ENCODE results near the gene USF2. TPM values are rescaled to one million over a fixed set of nuclear protein-coding genes. Genes with fewer than 3 reads are reported as not detected.

USF2 gene
- total RNA-seq, 1 donor: 50.1 TPM

GRCh38 chr19:35253316-35254286 lies 15.2 kb upstream of the USF2 start:
- no peak overlapping the region for H3K4me3 ChIP-seq (ENCODE audit: low read depth, low read length)
- no peak for TF ChIP-seq CTCF (IDR thresholded peaks at IDR 0.05; ENCODE audit: insufficient read depth, low read depth, low read length)
- no peak for DNase-seq (ENCODE audit: low read depth)

- no peak for DNase-seq (ENCODE audit: low read depth)
- TF ChIP-seq CTCF (IDR thresholded peaks at IDR 0.05; ENCODE audit: insufficient read depth, low read depth, low read length): no peak
- H3K4me3 ChIP-seq (ENCODE audit: low read depth, low read length): no peak overlapping the region
Measured at GRCh38 chr19:35254341-35255297, 14.1 kb upstream of the USF2 start.

GRCh38 chr19:35256566-35256965 lies 12.2 kb upstream of the USF2 start:
- DNase-seq (ENCODE audit: low read depth): no peak

DNA sequence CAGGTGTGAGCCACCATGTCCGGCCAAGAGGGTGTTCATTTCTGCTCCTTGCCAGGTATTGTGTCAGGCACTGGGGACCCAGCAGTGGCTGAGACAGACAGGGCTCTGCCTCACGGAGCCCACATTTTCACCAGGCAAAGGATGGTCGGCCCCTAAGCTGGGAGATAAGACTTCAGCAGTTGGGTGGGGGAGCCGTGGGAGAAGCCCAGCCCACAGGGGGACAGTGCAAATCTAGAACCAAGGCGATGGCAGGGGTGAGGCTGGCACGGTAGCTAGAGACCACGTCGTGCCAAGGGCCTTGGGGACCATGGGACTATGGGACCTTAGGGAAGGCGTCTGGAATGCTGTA lies 11.7 kb upstream of the USF2 start:
- TF ChIP-seq CTCF (IDR thresholded peaks at IDR 0.05; ENCODE audit: insufficient read depth, low read depth, low read length): no peak
- no peak overlapping the region for H3K4me3 ChIP-seq (ENCODE audit: low read depth, low read length)
- no peak for DNase-seq (ENCODE audit: low read depth)

More at GRCh38 chr19:35256566-35256965, 12.2 kb upstream of the USF2 start:
- no peak for TF ChIP-seq CTCF (IDR thresholded peaks at IDR 0.05; ENCODE audit: insufficient read depth, low read depth, low read length)
- no peak overlapping the region for H3K4me3 ChIP-seq (ENCODE audit: low read depth, low read length)

DNA sequence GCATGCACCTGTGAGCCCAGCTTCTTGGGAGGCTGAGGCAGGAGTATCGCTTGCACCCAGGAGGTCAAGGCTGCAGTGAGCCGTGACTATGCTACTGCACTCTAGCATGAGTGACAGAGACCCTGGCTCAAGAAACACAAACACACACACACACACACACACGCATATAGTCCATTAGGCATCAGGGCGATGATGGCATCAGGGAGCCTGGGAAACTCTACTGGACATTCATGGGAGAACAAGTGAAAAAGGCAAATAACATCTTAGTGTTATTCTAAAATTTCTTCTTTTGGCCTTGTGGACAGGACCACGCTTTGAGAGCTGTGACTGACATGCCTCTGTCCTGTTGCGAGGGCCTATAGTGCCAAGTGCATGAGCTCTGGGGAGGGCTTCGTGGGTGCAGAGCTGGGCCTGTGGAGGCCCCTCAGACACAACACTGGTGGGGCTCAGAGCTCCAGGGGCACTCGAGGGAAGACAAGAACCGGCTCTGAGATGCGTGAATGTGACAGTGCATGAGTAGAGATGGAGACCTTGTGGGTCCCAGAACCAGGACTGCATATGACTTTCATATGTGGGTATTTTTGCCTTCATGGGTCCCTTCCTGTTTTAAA lies 8.0 kb upstream of the USF2 start:
- H3K4me3 ChIP-seq (ENCODE audit: low read depth, low read length): no peak overlapping the region
- TF ChIP-seq CTCF (IDR thresholded peaks at IDR 0.05; ENCODE audit: insufficient read depth, low read depth, low read length): no peak
- DNase-seq (ENCODE audit: low read depth): no peak

DNA sequence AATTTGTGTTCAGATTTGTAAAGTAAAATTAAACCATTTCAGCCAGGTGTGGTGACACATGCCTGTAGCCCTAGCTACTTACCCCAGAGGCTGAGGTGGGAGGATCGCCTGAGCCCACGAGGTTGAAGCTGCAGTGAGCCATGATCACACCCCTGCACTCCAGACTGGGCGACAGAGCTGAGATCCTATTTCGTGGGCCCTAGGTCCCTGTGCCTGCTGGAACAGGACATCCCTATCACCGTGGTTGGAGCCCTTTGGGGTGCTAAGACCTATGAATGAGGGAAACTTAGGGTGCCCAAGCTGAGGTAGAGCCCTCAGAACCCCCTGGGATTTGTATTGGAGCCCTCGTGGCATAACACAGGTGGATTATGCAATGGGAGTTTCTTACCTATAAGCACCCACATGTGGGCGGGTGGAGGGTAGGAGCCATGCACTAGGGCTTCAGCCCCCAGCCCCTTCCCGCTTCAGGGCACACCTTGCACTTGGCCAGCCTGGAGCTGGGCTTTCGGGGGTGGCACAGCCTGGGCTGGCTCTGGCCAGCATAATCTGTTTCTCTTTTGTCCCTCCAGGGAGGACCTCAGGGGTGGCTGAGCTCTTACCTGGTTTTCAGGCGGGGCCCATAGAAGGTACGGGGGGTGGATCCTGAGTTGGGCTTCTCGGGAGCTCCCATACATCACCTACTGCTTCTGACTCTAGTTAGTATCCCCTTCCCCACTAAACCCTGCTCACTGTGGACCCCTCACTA lies 7.2 kb upstream of the USF2 start:
- no peak for TF ChIP-seq CTCF (IDR thresholded peaks at IDR 0.05; ENCODE audit: insufficient read depth, low read depth, low read length)

More for the DNA sequence above, 7.2 kb upstream of the USF2 start:
- H3K4me3 ChIP-seq (ENCODE audit: low read depth, low read length): no peak overlapping the region
- DNase-seq (ENCODE audit: low read depth): no peak

Data from fibroblast of villous mesenchyme (primary cell).